NCI-H82 (cell line): ENCODE results near the gene RIC3.

Experiments
- DNase-seq: peaks from one replicate; lab custom pipeline; 2025; lab: John Stamatoyannopoulos, UW

The RIC3 gene, protein sequence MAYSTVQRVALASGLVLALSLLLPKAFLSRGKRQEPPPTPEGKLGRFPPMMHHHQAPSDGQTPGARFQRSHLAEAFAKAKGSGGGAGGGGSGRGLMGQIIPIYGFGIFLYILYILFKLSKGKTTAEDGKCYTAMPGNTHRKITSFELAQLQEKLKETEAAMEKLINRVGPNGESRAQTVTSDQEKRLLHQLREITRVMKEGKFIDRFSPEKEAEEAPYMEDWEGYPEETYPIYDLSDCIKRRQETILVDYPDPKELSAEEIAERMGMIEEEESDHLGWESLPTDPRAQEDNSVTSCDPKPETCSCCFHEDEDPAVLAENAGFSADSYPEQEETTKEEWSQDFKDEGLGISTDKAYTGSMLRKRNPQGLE

DNA sequence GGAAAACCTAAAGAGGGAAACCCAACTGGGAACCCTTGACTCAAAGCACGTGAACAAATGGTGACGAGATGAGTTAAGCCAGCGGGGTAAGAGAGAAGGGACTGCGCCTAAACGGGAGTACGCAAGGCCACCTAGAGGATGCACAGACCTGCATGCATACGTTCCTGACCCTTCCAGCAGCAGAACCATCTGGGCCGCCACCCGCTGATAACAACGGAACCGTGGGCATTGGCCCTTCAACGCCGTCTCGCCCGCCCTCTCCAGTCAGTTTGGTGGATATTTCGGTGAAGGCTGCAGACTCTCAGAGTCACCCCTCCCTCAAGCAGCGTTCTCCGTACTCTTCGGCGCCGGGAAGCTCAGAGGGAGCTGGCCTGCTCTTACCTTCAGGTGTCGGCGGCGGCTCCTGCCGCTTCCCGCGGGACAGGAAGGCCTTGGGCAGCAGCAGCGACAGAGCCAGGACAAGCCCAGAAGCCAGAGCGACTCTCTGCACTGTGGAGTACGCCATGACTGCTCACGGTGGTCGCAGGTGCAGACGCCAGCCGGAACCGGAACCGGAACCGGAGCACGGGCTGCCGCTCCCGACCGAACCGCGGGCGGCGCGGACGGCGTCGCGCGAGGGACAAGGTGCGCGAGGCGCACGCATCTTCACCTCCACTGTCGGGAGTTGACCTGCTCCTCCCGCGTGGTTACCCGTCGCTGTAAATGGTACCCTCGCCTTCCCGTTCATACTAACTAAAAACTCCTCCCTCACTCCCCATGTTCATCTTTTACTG lies at the start of gene RIC3:
RIC3 (minus strand) TSS at position 541 of the 773 bp plus-strand sequence; CDS start at position 505, 36 bp downstream.
- peak; percentile 64 for DNase-seq

DNA sequence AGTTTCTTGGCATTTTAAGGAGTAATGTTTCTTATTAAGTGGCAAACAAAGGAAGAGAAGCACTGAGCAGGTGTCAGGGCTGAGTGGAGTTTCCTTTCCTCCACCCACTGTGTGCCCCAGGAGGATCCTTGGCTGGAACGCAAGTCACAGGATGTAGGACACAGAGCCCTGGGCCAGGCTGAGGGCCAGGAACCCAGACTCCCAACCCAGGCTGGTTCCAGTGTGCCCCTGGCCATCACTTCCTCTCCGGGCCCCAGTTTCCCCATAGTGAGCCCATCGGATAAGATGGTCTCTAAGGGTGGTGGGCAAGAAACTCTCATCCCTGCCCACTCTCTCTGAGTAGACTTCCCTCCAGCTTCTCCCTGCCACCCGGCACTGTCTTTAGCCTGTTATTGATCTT lies 49.6 kb upstream of the RIC3 start:
- no peak for DNase-seq

DNA sequence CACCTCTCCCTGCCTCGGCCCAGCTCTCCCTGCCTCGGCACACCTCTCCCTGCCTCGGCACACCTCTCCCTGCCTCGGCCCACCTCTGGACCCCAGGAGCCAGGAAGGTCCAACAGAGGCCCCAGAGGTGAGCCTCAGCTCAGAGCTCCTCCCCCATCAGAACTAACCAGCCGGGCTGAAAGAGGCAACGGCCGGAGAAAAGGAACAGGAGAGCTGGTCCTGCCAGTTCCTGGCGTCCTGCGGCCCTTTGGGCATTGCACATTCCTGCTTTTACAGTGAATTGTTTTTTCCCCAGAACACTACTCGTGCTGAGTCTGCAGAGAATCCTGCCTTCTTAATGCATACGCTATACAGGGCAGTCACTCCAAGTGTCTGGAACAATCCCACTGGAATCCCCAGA lies 49.1 kb upstream of the RIC3 start:
- no peak for DNase-seq

DNA sequence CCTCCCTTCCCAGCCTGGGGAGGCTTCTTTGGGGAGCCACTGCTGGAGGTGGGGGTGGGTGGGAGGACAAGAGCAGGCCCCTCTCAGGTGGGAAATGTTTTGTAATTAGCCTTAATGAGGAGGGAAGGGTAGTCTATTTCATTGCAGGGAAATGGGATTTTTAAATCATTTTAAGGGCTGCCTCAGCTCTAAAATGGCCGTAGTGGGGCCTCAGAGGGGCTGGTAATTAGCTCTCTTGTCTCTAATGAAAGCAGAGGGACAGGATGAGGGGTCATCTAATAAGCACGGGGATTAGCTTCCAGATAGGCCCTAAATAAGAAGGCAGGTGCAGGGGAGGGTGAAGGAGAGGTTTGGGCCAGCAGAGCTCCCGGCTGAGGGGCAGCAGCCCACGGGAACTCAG lies 48.3 kb upstream of the RIC3 start:
- DNase-seq, result peak; percentile 56

DNA sequence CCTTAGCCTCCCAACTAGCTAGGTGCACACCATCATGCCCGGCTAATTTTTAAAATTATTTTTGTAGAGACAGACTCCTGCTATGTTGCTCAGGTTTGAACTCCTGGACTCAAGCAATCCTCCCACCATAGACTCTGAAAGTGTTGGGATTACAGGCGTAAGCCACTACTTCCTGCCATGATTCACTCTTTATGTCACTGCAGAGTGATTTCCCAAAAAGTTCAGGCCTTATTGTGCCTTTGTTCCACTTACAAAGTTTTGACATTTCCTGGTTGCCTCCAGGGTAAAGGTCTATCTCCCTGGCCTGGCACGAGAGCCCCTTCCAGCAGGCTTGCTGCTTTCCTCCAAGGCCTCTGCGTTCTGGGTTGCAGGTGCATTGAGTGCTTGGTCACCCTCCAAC lies 44.6 kb upstream of the RIC3 start:
- no peak for DNase-seq

DNA sequence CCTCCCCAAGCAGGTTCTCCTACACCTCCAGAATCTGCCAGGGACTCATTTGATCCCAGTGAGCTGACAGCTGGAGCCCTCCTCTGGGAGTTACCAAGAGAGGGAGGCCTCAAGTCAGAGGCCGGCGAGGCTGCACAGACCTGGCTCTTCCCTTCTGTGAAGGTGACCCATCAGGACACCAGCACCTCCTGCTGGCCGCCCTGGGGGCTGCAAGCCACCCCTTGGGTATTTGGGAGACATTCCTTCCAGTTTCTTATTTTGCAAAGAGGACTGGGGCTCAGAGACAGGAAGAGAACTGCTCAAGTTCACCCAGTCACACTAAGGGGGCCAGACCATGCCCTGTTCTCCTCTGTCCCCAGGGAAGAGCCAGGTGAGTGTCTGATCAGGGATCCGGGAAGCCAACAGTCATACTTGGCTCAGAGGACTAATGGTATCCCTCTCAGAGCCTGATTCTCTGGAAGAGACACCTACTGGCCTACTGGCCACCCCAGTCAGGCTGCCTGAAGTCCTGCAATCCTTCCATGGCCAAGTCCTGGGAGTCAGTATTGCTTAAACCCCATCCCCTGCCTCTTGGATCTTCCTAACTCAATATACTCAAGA lies 40.5 kb upstream of the RIC3 start:
- peak; percentile 27 for DNase-seq

DNA sequence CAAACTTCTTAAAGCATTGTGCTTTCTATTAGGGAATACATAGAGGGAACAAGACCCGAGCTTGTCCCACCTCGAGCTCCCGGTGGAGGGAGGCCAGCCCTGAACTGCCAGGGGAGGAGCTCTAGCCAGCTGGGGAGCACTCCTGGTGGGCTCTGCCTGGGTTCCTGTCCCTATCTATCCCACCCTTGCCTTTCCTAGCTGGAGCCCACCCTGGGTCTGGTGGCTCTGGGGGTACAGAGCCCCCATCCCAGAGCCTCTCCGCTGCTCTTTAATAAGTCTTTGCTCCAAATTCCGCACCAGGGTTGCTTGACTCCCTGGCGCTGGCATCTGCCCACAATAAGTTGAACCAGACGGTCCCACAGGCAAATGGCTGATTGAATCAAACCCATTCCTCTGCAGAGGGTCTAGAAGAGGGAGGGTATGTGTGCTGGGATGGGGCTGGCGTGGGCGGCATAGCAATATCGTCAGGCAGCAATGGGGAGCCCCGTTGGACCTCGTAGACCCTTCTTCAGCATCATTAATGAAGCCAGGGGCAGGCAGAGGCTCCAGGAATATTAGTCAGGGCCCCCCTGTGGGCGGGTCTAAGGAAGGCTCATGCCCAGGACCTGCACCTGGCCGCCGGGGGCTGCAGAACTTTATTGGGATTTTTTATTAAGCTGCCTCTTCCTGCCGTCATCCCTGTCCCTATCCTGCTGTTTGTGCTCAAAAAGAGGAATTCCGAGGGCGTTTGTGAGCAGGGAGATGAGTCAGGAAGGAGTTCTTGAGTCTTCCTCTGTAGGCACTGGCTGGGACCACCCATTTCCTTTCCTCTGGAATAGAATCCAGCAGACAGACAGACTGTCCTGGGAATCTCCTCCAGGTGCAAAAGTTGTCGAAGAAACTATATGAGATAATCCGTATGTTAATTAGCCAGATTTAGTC lies 38.5 kb upstream of the RIC3 start:
- no peak for DNase-seq

DNA sequence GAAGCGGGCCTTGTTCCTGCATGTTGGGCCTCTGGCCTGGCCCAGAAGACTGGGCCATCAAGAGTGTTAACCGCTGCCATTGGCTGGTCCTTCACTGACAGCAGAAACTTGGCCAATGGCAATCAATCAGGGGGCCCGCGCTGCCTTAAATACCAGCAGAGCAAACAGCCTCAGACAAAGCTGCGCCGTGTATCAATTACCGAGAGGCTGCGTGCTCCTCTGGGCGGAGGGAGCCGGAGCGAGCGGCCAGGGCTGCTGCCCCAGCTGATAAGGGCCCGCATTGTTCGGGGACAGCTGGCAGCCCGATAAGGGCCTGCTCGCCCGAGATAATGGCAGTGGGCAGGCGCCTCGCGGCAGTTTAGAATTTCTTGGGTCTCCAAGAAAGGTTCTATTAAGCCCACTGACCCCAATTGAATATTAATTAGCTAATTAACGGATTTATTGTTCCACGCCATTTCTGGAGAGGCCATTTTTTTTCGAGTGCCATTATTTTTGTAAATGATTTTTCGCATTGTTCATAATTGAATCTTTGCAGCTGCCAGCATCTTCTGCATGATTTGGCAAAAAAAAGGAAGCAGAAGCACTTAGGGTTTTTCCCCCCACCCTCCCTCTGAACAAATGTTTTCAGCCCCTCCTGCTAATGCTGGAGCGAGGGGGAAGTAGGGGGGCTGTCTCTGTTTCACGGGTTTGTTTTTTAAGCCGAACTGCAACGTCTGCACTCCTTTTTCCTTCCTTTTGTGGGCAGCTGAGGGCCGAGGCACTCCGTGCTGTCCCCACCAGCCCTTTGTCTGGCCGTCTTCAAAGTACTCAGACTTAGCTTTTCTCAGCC lies 37.6 kb upstream of the RIC3 start:
- no peak for DNase-seq

DNA sequence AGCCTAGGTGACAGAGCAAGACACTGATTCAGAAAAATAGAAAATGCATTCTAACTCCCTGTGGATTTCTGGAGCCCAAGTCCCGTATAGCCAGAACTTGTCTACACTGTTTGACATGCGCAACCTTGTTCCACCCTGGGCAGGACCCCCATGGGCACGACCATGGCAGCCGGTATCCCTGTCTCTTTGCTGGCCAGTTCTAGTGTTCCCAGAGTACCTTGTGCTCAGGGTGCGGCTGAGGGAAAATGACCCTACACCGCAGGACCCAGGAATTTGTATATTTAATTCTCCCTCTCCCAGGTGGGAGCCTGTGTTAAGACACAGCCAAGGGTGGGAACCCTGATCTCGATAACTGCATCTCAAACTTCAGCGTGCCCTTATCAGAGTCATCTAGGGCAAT lies 36.7 kb upstream of the RIC3 start:
- no peak for DNase-seq

DNA sequence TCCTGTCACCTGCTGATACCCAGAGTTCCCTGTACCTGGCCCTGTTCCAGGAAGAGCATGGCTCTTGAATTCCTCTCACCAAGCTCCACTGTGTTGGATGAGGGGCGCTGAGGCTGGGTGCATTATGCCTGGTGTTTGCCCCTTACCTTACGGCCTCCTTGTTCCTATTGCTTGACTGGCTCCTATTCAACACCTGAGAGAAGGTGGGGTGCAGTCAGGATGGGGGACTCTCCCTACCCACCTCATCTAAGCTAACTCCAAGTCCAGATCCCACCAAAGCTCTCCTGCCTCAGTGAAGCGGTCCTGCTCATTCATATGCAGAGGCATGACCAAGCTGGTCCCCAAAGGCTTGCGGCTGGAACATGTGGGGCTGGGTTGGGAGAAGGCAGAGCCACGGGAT lies 35.8 kb upstream of the RIC3 start:
- DNase-seq, result no peak

DNA sequence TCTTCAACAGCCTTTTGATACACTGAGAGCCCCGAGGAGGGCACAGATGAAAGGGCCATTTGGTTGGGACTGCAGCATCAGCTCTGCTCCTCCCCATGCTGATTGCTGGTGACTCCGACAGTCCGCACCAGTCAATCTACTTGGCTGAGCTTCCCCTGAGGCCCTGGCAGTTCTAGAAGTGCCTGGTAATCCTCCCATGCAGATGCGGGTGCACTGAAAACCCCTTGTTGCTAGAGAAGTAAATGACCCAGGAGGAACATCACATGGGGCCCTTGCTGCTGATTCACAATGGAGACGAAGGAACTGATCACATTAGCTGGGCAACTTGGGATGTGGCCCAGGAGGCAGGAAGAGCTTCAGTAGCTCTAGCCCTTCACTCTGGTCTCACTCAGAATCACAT lies 35.2 kb upstream of the RIC3 start:
- DNase-seq, result no peak

DNA sequence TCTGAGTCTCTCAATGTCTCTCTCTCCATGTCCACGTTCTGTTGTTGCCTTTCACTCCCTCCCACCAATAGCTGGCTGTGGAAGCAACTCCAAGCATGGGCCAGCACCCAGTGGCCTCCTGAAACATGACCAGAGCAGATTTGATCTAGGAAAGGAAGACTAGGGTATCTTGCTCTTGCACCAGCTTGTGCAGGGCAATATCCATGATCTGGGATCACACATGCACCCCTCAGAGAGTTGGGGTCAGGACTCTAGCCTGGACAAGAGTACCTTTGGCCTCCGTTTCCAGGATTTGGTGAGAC lies 34.5 kb upstream of the RIC3 start:
- DNase-seq, result no peak

DNA sequence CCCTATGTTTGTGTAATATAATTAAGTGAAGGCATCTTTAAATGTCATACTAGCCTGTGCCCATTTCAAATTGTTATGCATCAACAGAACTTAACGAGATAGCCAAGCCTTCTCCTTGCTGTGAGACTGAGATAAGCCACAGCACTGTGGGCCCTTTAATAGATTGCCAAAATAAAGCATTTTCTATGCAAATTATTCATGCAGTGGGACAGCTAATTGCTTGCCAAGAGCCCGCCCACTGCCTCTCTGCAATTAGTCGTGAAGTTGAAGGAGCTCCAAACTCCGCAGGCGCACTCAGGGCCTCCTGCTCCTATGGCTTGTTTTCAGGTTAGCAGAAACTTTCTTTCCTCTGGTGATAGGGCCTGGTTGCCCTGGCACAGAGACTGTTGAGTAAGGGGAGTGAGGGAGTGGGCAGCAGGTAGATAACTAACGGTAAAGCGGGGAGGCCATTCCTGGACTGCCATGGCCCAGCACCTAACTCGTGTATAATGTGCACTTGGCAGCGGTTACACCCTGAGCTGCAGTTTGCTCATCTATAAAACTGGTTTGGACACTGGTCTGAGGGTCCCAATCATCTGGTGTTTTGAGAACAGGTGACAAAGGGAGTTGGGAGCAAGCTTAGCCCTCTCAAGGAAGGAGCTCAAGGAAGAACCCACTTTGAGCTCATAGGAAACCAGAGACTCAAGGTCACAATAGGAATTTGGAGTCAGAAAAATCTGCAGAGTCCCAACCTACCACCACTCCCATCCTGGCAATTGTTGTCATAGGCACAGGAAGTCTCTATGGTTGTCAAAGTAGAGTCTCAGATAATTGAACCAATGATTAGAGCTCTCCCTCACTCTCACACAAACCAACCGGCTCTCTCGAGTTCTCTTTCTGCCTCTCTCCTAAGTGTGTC lies 33.9 kb upstream of the RIC3 start:
- no peak for DNase-seq

DNA sequence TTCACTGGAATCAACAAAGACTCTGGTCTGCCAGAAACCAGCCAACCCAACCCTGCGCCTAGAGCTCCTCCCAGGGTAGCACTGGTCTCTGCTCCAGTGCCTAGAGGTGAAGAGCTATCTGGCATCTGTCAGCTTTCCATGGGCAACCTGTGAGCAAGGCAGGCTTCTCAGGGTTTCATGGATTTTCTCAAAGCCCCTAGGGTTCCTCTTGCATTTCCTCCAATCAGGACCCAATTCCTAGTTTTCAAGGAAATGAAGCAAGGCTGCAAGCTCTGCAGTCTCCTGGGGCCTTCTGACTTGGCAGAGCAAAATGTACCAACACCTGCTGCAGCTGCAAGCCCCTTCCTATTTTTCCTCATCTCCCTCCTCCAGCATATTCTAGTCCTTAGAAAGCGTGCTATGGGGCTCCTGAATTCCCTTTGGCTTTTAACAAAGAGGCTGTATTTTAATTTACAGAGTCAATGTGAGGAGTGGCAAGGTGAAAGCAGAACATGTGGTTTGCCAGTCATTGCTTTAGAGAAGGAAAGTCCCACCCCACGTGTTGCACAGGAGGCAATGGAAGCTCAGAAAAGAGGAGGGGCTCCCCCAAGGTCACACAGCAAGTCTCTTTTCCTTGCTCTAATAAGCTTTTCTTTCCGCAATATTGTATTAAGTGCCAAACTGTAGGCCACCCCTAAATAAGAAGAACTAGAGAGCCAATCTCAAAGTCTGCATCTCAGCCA lies 33.0 kb upstream of the RIC3 start:
- no peak for DNase-seq

DNA sequence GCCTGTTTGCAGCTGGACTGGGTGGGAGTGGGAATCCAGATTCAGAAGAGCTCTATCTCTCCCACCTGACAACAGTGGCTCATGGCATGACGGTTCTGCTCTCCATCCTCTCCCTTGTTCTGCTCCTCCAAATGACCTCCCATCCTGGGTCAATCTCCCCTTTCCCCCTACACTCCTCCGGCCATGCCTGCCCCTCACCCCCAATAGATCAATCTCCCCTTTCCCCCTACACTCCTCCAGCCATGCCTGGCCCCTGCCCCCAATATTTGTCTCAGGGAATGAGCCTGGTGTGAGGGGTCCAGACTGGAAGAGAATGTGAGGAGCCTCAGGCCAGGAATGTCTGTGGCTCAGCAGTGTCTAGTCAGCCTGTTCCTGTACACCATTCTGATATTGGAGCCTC lies 30.9 kb upstream of the RIC3 start:
- DNase-seq, result no peak

DNA sequence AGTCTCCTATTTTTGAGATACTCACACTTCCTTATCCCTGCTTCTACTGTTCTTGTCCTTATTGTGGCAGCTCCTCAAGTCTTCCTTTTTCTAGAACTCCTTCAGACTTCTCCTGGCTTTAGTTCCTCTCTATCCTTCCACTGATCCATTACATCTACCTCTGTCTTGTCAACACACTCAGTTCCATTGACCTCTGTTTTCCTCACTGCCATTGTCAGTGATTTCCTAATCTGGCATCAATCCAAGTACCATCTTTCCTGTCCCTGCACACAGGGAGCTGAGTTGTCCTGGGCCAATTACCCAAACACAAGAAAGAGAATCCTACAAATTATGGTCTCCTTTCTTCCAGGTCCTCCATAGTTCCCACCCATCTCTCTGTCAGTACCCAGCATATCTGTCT lies 27.9 kb upstream of the RIC3 start:
- DNase-seq, result no peak

DNA sequence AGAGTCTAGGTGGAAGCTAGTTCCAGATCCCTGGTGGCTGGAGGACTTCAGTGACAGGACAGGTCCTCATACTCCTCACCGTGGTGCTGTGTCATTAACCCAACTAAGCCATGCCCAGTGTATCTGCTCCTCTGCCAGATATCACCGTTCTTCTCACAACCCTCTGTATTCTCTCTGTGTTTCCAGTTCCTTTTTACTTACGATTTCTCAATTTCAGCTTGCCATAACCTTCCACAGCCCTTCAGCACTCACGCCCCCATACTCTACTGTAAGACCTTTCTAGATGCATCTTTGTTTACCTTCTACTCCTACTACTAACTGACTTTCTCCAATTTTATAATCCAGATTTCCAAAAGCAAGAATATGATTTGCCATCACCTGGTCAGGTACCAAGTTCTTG lies 26.1 kb upstream of the RIC3 start:
- DNase-seq, result no peak

DNA sequence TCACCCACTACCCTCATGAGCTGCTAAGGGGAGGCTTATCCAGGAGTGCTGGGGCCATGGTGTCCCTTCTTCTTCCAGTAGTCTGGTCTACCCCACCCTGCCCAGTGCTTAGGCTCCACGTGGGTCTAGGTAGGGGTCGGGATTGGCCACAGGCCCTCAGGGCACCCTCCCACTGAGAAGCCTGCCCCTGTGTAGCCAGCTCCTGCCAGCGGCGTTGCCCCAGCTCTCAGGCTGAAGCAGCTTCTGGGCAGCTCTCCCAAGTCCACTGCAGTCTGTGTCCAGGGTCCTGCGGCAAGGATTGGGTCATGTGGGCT lies 24.0 kb upstream of the RIC3 start:
- DNase-seq, result no peak

DNA sequence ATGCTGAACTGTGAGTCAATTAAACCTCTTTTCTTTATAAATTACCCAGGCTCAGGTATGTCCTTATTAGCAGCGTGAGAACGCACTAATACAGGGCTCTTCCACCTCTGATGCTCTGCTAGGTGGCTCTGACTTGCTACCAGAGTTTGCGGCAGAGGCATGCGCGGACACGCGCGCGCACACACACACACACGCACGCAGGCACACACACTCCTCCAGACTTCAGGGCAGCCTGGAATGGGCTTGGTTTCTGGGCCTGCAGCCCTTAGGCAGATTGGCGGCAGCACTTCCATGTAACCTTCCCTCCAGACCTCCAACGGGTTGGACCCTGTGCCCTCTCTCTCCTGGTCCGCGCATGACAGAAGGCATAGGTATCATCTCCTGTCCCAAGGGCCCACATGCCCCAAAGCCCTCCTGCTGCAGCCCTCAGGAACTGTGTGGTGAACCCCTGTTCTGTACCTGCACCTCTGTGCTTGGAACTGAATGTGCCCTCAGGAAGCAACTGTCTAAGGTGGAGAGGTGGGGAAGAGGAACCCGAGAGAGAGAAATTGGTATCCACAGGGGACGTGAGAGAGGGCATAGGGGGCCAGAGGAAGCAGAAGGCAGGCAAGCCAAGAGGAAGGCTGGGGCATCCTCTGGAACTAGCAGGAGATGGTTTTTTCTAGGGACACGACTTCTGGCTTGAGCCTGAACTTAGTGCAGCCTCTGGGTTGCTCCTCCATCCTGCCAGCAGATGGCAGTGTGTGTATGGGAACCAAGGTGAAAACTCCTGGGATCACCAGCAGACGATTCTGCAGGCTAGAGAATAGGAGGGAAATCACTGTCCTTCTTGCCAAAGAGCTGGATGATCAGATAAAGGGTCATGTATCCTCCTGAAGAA lies 23.4 kb upstream of the RIC3 start:
- peak; percentile 85 for DNase-seq
